Dermis microvascular lymphatic vessel endothelial cell (primary cell): ENCODE results near the gene RDM1. TPM values are rescaled to one million over a fixed set of nuclear protein-coding genes. Genes with fewer than 3 reads are reported as not detected.
"Not testable (repeated sequence)": the region's sequence is repeated elsewhere in the genome, so short reads cannot be mapped to it uniquely, and the experiment has no call there.

ENCODE experiments used
- DNase-seq, 2 donors: peaks; one replicate each; pipeline versions ENCODE4 v3.0.0 to v3.0.0-alpha.2; 2010; ENCODE audit warnings: low read depth in 2 of 2
- total RNA-seq: library from RNA; depleted of rRNA; stranded (reverse); fragments of >200 nt; gene quantifications from 2 replicates; pipeline ENCODE4 v1.2.1, GENCODE V29; 2014

Gene RDM1
- total RNA-seq, result 0.13 TPM in 1 of 2 replicates, not detected in the other

- peak in 1 of 2 donors; percentile 13 for DNase-seq
Measured at GRCh38 chr17:35930211-35931065, at the start of gene RDM1. Gene RDM1, minus strand, starts transcription at chr17:35930773. Its CDS starts 46 bp downstream, at chr17:35930727.

- peak in 1 of 2 donors; percentile 39 for DNase-seq
Measured at GRCh38 chr17:35978346-35978745, 47.8 kb upstream of the RDM1 start.

GRCh38 chr17:35977509-35977908 is 46.9 kb upstream of the RDM1 start:
- no peak for DNase-seq

GRCh38 chr17:35973333-35974260 is 43.0 kb upstream of the RDM1 start:
- peak in 1 of 2 donors; percentile 85 for DNase-seq

GRCh38 chr17:35972945-35973332 is 42.4 kb upstream of the RDM1 start:
- no peak for DNase-seq

GRCh38 chr17:35972535-35972934 is 42.0 kb upstream of the RDM1 start:
- DNase-seq, result no peak

- no peak for DNase-seq
Measured at GRCh38 chr17:35972066-35972465, 41.5 kb upstream of the RDM1 start.

GRCh38 chr17:35969558-35970380 is 39.2 kb upstream of the RDM1 start:
- peak; percentile 68 to 84 for DNase-seq

- DNase-seq, result no peak
Measured at GRCh38 chr17:35968520-35969054, 38.0 kb upstream of the RDM1 start.

- no peak for DNase-seq
Measured at GRCh38 chr17:35965272-35965671, 34.7 kb upstream of the RDM1 start.

- no peak for DNase-seq
Measured at GRCh38 chr17:35963663-35964062, 33.1 kb upstream of the RDM1 start.

GRCh38 chr17:35953720-35954119 is 23.1 kb upstream of the RDM1 start:
- no peak for DNase-seq

GRCh38 chr17:35949401-35949800 is 18.8 kb upstream of the RDM1 start:
- no peak for DNase-seq

GRCh38 chr17:35948092-35948491 is 17.5 kb upstream of the RDM1 start:
- DNase-seq, result no peak

GRCh38 chr17:35947156-35947585 is 16.6 kb upstream of the RDM1 start:
- DNase-seq, result peak; percentile 23 to 59

GRCh38 chr17:35944151-35944550 is 13.6 kb upstream of the RDM1 start:
- DNase-seq, result peak in 1 of 2 donors; percentile 5

- no peak for DNase-seq
Measured at GRCh38 chr17:35943537-35943936, 13.0 kb upstream of the RDM1 start, which contains the start of gene LYZL6. Gene LYZL6, minus strand, starts transcription at chr17:35943713. Its CDS starts 4,357 bp downstream, at chr17:35939356.

- DNase-seq, result no peak
Measured at GRCh38 chr17:35942588-35943186, 12.1 kb upstream of the RDM1 start.

- not testable (repeated sequence) for DNase-seq
Measured at GRCh38 chr17:35938492-35938891, 7.9 kb upstream of the RDM1 start.

- no peak for DNase-seq
Measured at GRCh38 chr17:35936063-35936462, 5.5 kb upstream of the RDM1 start.
